Sigmoid colon (tissue), 7 donors: ENCODE results near the gene RND3. TPM values are rescaled to one million over a fixed set of nuclear protein-coding genes. Genes with fewer than 3 reads are reported as not detected.

Experiments
- DNase-seq: peaks from one replicate; pipeline ENCODE4 v3.0.0-alpha.2; 2019
- H3K27ac ChIP-seq, 4 donors: fragments of 200-600 bp; sonication (generic); one replicate each; pipeline ENCODE4 v1.5.1; 2016 to 2019; ENCODE audit warnings: mild to moderate bottlenecking in 1 of 4
- H3K27me3 ChIP-seq, 3 donors: fragments of 200-600 bp; sonication (generic); one replicate each; pipeline ENCODE4 v1.5.1; 2019; ENCODE audit warnings: mild to moderate bottlenecking in 1 of 3
- H3K36me3 ChIP-seq, 4 donors: fragments of 200-600 bp; sonication (generic); one replicate each; pipeline ENCODE4 v1.5.1; 2016 to 2019
- H3K4me1 ChIP-seq, 4 donors: fragments of 200-600 bp; sonication (generic); one replicate each; pipeline ENCODE4 v1.5.1; 2017 to 2019
- H3K4me3 ChIP-seq, 4 donors: fragments of 200-600 bp; sonication (generic); one replicate each; pipeline ENCODE4 v1.5.1; 2017 to 2019; ENCODE audit warnings: mild to moderate bottlenecking in 2 of 4, moderate library complexity in 1 of 4
- H3K9me3 ChIP-seq, 4 donors: fragments of 200-600 bp in 3 of 4; sonication (generic) in 3 of 4; one replicate each; pipeline versions ENCODE4 v1.5.1 to v1.6.1; 2013 to 2019
- CTCF ChIP-seq, 4 experiments: fragments of 450-650 bp in 3 of 4; fragments of 200-600 bp in 1 of 4; IDR thresholded peaks; one replicate each; pipeline ENCODE4 v1.5.1; 2016 to 2019; ENCODE audit warnings: antibody characterized with exemption in 4 of 4, mild to moderate bottlenecking in 3 of 4, moderate library complexity in 2 of 4
- EP300 ChIP-seq, 4 donors: sonication (generic); formaldehyde crosslinking; IDR thresholded peaks; one replicate each; pipeline ENCODE4 v1.6.1; 2017; ENCODE audit warnings: antibody characterized with exemption in 4 of 4
- POLR2A ChIP-seq, 2 donors: fragments of 450-650 bp; IDR thresholded peaks; one replicate each; pipeline ENCODE4 v1.6.1; 2016; ENCODE audit warnings: antibody characterized with exemption in 2 of 2, mild to moderate bottlenecking in 2 of 2, moderate library complexity in 2 of 2
- POLR2AphosphoS5 ChIP-seq, 4 donors: sonication (generic); formaldehyde crosslinking; IDR thresholded peaks; one replicate each; pipeline ENCODE4 v1.6.1; 2017; ENCODE audit warnings: antibody characterized with exemption in 4 of 4
- WGBS, 2 donors: extraction: QIAGEN DNeasy Blood & Tissue Kit; methylation state at CpG; one replicate each; pipeline ENCODE4 v1.1.7; 2013; 5-methylcytosine and 5-hydroxymethylcytosine counted together
- intact Hi-C: fragments of 100-400 bp; cut with DNase I; formaldehyde crosslinking; loops from one replicate; pipeline ENCODE4 v1.15.1; 2023
- polyA plus RNA-seq, 3 donors: library from polyadenylated mRNA; stranded (reverse); fragments of 200-250 nt; gene quantifications; one replicate each; pipeline ENCODE4 v1.2.3, GENCODE V29; 2013
- total RNA-seq, 4 donors: library from RNA; depleted of rRNA; stranded (reverse); fragments of >200 nt; gene quantifications; one replicate each; pipeline ENCODE4 v1.1.0, GENCODE V29; 2016
- donor health status: healthy with polysubstance abuse.
- donor health status: Bipolar disorder and iron deficiency.
- donor health status: healthy.

RND3 gene
- total and polyA plus RNA-seq, 7 donors = 22.3 to 171 (median 31.3) TPM

GRCh38 chr2:150508497-150509137, 21.1 kb upstream of the RND3 start:
- intact Hi-C loops = no loop called here
- Histone ChIP-seq H3K4me3 (no peak overlapping the region), H3K27ac (no peak overlapping the region), H3K27me3 (no peaks in the 10 kb centered on the region), H3K4me1 (peaks cover 0 to 5% (median 0%) of the 10 kb centered on the region in 4 donors), H3K36me3 (no peaks in the 10 kb centered on the region), H3K9me3 (no peaks in the 10 kb centered on the region)
- DNase-seq = no peak
- 63 to 65% methylated on average over 2 of the region's 2 CpGs for WGBS, 2 donors
- no peak for TF ChIP-seq POLR2AphosphoS5 (IDR thresholded peaks at IDR 0.05)
- TF ChIP-seq CTCF (IDR thresholded peaks at IDR 0.05) = no peak
- TF ChIP-seq EP300 (IDR thresholded peaks at IDR 0.05) = no peak
- TF ChIP-seq POLR2A (IDR thresholded peaks at IDR 0.05) = no peak

- Histone ChIP-seq H3K27me3 (no peaks in the 10 kb centered on the region), H3K27ac (no peak overlapping the region), H3K9me3 (no peaks in the 10 kb centered on the region), H3K36me3 (no peaks in the 10 kb centered on the region), H3K4me1 (peaks cover 0 to 5% (median 0%) of the 10 kb centered on the region in 4 donors), H3K4me3 (no peak overlapping the region)
- TF ChIP-seq POLR2A (IDR thresholded peaks at IDR 0.05) (no peak), POLR2AphosphoS5 (IDR thresholded peaks at IDR 0.05) (no peak), EP300 (IDR thresholded peaks at IDR 0.05) (no peak), CTCF (IDR thresholded peaks at IDR 0.05) (no peak)
- no peak for DNase-seq
- intact Hi-C loops = no loop called here
- WGBS, 2 donors = 65 to 74% methylated on average over 1 of the region's 1 CpG
Observed at GRCh38 chr2:150507071-150507470, 19.6 kb upstream of the RND3 start.

- no peaks in the 10 kb centered on the region for H3K27me3 ChIP-seq
- H3K4me3 ChIP-seq = no peak overlapping the region
- no peak for TF ChIP-seq CTCF (IDR thresholded peaks at IDR 0.05)
- H3K4me1 ChIP-seq = peaks cover 0 to 5% (median 0%) of the 10 kb centered on the region in 4 donors
- H3K36me3 ChIP-seq = no peaks in the 10 kb centered on the region
- intact Hi-C loops = no loop called here
- H3K27ac ChIP-seq = no peak overlapping the region
- no peak for DNase-seq
- no peaks in the 10 kb centered on the region for H3K9me3 ChIP-seq
Observed at GRCh38 chr2:150505178-150505577, 17.7 kb upstream of the RND3 start.

- WGBS, 2 donors = 55 to 65% methylated on average over 7 of the region's 7 CpGs
- Histone ChIP-seq H3K4me1 (no peaks in the 10 kb centered on the region), H3K27ac (no peak overlapping the region), H3K36me3 (no peaks in the 10 kb centered on the region), H3K9me3 (no peaks in the 10 kb centered on the region), H3K27me3 (no peaks in the 10 kb centered on the region), H3K4me3 (no peak overlapping the region)
- no peak for TF ChIP-seq EP300 (IDR thresholded peaks at IDR 0.05)
- TF ChIP-seq POLR2AphosphoS5 (IDR thresholded peaks at IDR 0.05) = no peak
- no peak for TF ChIP-seq CTCF (IDR thresholded peaks at IDR 0.05)
- TF ChIP-seq POLR2A (IDR thresholded peaks at IDR 0.05) = no peak
- intact Hi-C loops = no loop called here
- no peak for DNase-seq
Observed at GRCh38 chr2:150495993-150496627, 8.6 kb upstream of the RND3 start.

- intact Hi-C loops = no loop called here
- TF ChIP-seq CTCF (IDR thresholded peaks at IDR 0.05) = no peak
- TF ChIP-seq EP300 (IDR thresholded peaks at IDR 0.05) = no peak
- TF ChIP-seq POLR2A (IDR thresholded peaks at IDR 0.05) = no peak
- no peak for TF ChIP-seq POLR2AphosphoS5 (IDR thresholded peaks at IDR 0.05)
- Histone ChIP-seq H3K9me3 (no peaks in the 10 kb centered on the region), H3K27ac (no peak overlapping the region), H3K4me1 (no peaks in the 10 kb centered on the region), H3K27me3 (no peaks in the 10 kb centered on the region), H3K4me3 (no peak overlapping the region), H3K36me3 (no peaks in the 10 kb centered on the region)
- WGBS, 2 donors = 75 to 76% methylated on average over 2 of the region's 2 CpGs
- no peak for DNase-seq
Observed at GRCh38 chr2:150495001-150495400, 7.5 kb upstream of the RND3 start.
